ENCODE results near the gene SH3PXD2B.
"Not testable (repeated sequence)": the region's sequence is repeated elsewhere in the genome, so short reads cannot be mapped to it uniquely, and the experiment has no call there.

DNA sequence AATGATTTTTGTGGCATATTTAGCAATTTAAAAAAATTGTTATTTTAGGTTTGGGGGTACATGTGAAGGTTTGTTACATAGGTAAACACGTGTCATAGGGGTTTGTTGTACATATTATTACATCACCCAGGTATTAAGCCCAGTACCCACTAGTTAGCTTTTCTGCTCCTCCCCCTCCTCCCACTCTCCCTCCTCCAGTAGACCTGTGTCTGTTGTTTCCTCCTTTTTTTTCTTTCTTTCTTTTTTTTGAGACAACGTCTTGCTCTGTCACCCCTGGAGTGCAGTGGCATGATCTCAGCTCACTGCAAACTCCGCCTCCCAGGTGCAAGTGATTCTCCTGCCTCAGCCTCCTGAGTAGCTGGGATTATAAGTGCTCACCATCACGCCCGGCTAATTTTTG, 162.5 kb downstream of the SH3PXD2B start:
- TF ChIP-seq, protein P1, sequence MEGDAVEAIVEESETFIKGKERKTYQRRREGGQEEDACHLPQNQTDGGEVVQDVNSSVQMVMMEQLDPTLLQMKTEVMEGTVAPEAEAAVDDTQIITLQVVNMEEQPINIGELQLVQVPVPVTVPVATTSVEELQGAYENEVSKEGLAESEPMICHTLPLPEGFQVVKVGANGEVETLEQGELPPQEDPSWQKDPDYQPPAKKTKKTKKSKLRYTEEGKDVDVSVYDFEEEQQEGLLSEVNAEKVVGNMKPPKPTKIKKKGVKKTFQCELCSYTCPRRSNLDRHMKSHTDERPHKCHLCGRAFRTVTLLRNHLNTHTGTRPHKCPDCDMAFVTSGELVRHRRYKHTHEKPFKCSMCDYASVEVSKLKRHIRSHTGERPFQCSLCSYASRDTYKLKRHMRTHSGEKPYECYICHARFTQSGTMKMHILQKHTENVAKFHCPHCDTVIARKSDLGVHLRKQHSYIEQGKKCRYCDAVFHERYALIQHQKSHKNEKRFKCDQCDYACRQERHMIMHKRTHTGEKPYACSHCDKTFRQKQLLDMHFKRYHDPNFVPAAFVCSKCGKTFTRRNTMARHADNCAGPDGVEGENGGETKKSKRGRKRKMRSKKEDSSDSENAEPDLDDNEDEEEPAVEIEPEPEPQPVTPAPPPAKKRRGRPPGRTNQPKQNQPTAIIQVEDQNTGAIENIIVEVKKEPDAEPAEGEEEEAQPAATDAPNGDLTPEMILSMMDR (IDR thresholded peaks at IDR 0.05; ENCODE audit: borderline replicate concordance, extremely low read depth, low read length, poor library complexity, severe bottlenecking): not testable (repeated sequence)
- TF ChIP-seq EZH2 (IDR thresholded peaks at IDR 0.05; ENCODE audit: borderline replicate concordance, low read depth, low read length, severe bottlenecking): not testable (repeated sequence)

Measured in DND-41 (cell line).